Fibroblast of skin of back (primary cell): Measurements from ENCODE around the gene PTGDS. TPM values are rescaled to one million over a fixed set of nuclear protein-coding genes. Genes with fewer than 3 reads are reported as not detected.

Experiments used
- DNase-seq: peaks from one replicate; pipeline ENCODE4 v3.0.0-alpha.2; 2013
- polyA plus RNA-seq, 2 experiments: library from polyadenylated mRNA; unstranded; fragments of 120-200 nt; gene quantifications; one replicate each; pipeline ENCODE4 v1.2.1, GENCODE V29; 2013; ENCODE audit not compliant: insufficient read length in 2 of 2

PTGDS gene
- polyA plus RNA-seq (2013, experiment 1 of 2; ENCODE audit: insufficient read length) = not detected
- not detected for polyA plus RNA-seq (2013, experiment 2 of 2; ENCODE audit: insufficient read length)

- DNase-seq = no peak
Observed at GRCh38 chr9:136977223-136977622, at the start of gene PTGDS. Gene PTGDS, plus strand, starts transcription at chr9:136977504. Its CDS starts 75 bp downstream, at chr9:136977579.

GRCh38 chr9:136928591-136928990 lies 48.7 kb upstream of the PTGDS start:
- no peak for DNase-seq

- no peak for DNase-seq
Observed at GRCh38 chr9:136930014-136930413, 47.3 kb upstream of the PTGDS start.

DNA sequence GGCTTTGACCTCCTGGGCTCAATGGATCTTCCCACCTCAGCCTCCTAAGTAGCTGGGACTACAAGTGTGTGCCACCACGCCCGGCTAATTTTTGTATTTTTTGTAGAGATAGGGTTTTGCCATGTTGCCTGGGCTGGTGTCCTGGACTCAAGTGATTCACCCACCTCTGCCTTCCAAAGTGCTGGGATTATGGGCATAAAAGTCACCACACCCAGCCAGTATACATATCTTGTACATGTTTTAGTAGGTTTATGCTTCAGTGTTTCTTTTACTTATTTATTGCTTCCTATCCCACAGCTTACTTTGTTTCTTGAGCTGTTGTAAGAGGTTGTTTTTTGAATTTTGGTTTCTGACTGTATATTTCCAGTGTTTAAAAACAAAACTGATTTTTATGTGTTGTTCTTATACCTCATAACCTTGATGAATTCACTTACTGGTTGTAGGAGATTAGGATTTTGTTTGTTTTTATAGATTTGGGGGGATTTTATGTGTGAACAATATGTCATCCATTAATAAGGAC lies 45.6 kb upstream of the PTGDS start:
- DNase-seq = no peak

- no peak for DNase-seq
Observed at GRCh38 chr9:136934277-136934676, 43.0 kb upstream of the PTGDS start.

DNA sequence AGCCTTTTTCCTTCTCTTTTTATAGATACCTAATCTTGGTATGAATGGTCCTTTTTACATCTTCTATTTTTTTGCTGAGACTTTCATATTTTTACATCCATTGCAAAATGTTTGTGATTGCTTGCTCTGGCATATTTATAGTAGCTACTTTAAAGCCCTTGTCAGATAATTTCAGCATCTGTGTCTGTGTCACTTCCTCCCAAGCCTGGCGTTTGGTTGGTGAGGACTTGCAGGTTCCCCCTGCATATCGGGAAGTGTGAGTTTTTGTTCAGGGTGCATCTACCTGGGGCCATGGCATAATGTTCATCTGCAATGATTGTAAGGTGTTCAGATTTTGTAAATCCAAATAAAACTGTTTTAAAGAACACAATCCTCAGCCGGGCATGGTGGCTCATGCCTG lies 41.7 kb upstream of the PTGDS start:
- DNase-seq = no peak

- DNase-seq = no peak
Observed at GRCh38 chr9:136936645-136937170, 40.6 kb upstream of the PTGDS start.

DNA sequence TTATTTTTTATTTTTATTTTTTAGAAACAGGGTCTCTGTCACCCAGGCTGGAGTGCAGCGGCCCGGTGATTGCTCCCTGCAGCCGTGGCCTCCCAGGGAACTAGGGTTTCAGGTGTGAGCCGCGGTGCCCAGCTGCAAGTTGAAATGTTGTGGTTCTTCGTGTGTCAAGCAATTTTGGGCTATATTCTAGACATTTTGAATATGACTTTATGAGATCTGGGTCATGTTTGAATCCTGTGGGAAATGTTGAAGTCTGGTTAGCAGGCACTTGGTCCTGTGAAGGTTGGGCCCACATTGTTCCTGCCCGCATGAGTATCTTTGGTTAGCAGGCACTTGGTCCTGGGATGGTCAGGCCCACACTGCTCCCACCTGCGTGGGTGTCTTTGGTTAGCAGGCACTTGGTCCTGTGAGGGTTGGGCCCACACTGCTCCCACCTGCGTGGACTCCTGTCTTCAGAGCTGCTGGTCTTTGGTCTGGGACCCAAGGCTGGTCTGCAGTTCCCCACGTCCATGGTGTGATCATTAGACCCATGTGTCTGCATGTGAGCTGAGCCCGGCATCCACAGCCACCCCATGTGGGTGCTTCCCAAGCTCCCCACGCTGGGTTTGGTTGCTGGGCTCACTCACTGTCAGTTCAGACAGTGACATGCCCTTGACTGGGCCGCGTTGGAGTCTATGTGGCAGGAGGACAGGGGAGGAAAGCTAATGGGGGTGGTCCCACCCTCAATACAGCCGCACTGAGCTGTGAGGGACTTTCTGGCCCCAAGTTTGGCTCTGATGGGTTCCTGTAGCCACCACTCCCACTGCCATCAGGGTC lies 39.9 kb upstream of the PTGDS start:
- DNase-seq = no peak

DNA sequence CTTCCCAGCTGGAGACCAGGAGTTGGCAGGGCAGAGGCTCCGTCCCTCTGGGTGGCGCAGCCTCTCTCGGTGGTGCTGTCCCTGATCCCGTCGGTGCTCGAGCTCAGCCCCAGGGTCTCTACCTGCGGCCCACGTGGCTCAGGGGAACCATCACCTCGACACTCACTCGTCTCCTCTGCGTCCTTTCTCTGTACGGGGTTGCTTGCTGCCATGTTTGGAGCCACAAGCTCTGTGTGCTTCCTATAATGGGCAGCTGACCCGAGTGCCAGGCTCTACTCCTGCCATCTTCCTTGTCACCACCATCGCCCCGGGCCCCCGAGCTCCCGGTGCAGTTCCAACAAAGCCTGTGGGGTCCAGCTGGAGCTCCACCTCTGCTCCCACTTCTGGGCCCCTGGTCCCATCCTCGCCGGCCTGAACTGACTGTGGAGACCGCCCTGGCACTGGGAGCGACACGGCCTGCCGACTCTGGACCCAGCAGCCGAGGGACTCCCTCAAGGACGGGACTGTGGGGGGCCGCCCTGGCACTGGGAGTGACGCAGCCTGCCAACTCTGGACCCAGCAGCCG lies 37.8 kb upstream of the PTGDS start:
- no peak for DNase-seq

DNA sequence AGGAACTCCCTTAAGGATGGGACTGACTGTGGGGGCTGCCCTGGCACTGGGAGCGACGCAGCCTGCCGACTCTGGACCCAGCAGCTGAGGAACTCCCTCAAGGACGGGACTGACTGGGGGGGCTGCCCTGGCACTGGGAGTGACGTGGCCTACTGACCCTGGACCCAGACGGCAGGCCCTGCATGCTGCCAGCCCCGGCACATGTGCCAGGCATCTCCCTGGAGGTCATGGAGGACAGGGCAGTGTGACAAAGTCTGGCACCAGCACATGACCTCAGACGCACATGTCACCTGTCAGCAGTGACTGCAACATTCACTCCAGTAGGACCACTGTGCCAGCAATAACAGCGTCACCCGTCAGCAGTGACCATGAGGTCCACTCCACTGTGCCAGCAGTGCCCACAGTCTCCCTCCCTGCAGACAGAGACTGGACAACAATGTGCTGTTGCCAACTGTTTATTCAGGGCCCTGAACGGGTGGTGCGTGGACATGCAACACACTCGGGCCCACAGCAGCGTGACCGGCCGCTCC lies 37.2 kb upstream of the PTGDS start:
- no peak for DNase-seq

DNA sequence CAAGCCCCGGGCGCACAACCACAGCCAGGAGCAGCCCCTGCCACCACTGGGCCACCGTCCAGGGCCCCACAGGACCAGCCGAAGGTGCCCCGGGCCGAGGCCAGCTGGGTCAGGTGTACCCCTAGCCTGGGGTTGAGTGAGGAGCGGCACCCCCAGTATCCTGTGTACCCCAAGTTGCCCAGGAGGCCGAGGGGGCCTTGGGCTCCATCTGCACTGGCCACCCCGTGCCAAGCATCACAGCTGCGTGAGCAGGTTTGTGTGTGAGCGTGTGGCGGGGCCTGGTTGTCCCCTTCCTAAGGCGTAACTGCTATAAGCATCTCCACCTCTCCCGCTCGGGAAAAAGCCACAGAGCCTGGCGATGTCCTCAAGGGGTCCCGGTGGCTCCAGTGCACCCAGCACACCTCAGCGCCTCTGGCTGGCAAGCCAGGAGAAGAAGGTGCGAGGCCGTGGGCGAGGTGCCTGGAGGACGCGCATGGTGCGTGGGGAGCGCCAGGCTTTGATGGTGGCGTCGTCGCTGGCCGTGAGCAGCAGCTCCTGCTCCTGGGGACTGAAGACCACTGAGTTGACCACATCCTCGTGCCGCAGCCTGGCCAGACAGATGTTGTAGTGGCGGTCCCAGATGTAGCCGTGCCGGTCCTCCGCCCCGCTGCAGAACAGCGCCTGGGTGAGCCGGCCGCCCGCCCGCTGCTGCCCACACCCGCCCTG lies 36.6 kb upstream of the PTGDS start:
- no peak for DNase-seq

GRCh38 chr9:136941231-136942111 lies 35.8 kb upstream of the PTGDS start:
- DNase-seq = no peak

- no peak for DNase-seq
Observed at GRCh38 chr9:136942112-136942880, 35.0 kb upstream of the PTGDS start.

GRCh38 chr9:136942881-136943230 lies 34.4 kb upstream of the PTGDS start:
- DNase-seq = no peak

DNA sequence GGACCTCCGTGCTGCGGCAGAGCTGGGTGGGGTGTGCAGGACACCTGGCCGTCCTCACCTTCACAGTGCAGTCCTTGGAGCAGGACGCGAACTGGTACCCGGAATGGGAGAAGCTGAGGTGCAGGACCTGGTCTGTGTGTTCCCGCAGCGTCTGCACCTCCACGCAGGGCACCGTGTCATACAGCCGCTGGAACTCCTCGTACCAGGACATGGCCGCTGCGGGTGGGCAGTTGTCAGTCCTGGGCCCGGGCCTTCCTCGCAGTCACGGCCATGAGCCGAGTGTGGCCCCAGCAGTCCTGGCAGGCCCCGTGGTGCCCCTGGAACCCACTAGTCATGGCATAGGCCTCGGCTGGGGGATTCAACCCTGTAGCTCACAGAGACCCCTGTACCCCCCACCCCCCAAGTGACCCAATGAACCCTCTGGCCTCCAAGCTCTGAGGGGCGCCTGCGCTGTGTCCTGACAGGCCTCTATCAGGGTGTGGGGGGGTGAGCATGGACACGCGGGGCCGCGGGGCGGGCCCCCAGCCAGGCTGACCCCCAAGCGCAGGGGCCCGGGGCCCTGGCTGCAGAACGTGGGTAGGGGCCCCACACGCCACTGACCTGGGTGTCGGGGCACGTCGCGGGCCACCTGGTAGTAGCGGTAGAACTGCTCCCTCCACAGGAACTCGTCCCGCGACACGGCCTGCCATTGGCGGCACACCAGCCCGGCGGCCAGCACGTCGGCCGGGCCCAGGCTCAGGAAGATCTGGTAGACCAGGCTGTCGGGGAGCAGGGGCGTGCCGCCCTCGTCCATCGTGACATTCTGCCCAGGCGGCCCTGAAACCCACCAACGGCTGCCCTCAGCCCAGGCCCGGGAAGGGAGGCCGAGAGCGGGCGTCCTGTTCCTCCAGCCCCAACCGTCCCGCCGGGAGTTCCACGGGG lies 33.8 kb upstream of the PTGDS start:
- no peak for DNase-seq

GRCh38 chr9:136944212-136944518 lies 33.1 kb upstream of the PTGDS start:
- DNase-seq = peak; percentile 68

DNA sequence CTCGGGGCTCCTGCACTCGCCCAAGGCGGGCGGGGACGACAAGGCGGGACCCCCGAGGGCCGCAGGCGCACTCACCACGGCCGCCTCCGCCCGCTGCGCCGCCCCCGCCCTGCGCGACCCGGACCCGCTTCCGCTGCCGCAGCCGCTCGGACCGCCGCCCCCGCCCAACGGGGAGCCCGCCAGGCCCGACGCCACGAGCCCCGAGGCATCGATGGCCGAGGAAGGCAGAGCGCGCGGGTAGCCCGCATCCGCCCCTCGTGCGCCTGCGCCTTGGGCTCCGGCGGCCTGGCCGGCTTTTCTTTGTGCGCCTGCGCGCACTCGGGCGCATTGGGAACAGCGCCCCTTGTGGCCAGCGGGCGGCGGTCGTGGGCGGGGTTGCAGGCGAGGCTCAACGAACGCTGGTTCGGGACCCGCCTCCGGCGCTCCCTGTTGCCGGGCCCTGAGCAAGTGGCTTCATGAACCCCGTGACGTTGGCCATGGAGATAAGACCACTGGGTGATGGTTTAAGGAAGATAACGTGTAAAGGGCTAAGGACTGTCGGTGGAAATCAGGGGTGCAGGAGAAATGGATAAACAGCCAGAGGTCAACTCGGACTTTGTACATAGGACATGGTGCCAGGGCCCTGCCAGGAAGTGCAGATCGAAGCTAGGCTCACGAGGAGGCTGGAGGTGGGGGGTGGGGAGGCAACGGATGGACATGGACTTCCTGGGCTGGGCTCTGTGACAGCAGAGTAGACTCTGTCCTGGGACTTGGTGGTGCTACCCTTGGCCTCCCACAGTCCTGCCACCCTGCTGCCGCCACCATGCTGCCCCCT lies 32.6 kb upstream of the PTGDS start, which contains the start of the genes C8G and FBXW5:
Gene C8G, plus strand, starts transcription at position 725 of the 814 bp plus-strand sequence. Its CDS starts 78 bp downstream, at position 803.
Gene FBXW5, minus strand, starts transcription at position 220 of the 814 bp plus-strand sequence. CDS start 655 bp downstream, outside the sequence.
- peak; percentile 93 for DNase-seq

GRCh38 chr9:136945333-136946227 lies 31.7 kb upstream of the PTGDS start:
- DNase-seq = no peak
